ENCODE results near the gene SLC2A10. TPM values are rescaled to one million over a fixed set of nuclear protein-coding genes. Genes with fewer than 3 reads are reported as not detected.
A peak's percentile ranks its signal among the peaks of the same experiment; 100 is the strongest.

The SLC2A10 gene
- total RNA-seq, 1 experiment from 2014 or later = 33.6 TPM

- no peak overlapping the region for H3K27ac ChIP-seq
- H3K36me3 ChIP-seq (ENCODE audit: low read depth) = no peaks in the 10 kb centered on the region
- TF ChIP-seq EZH2 (IDR thresholded peaks at IDR 0.05; ENCODE audit: low read depth) (no peak), CTCF (conservative IDR thresholded peaks at IDR 0.05) (no peak)
- H3K4me1 ChIP-seq (replicated peaks; ENCODE audit: insufficient read depth) = peaks cover 25% of the 10 kb centered on the region
- no peak overlapping the region for H3K4me2 ChIP-seq
- ChIA-PET CTCF (no interaction called here), POLR2A (ENCODE audit: unreplicated experiment) (no interaction called here)
- H3K4me3 ChIP-seq = no peak overlapping the region
- no peaks in the 10 kb centered on the region for H3K27me3 ChIP-seq (ENCODE audit: insufficient read depth, low read depth)
- H3K9me2 ChIP-seq (ENCODE audit: insufficient read depth) = no peaks in the 10 kb centered on the region
- intact Hi-C loops (cut with micrococcal nuclease; ENCODE audit: unreplicated experiment) = no loop called here
- no peak overlapping the region for H2AFZ ChIP-seq
- no peak for DNase-seq
- H4K20me1 ChIP-seq (ENCODE audit: insufficient read depth) = no peaks in the 10 kb centered on the region
- BruUV-seq (replicated peaks) = no TSS peak
- H3F3A ChIP-seq (ENCODE audit: insufficient read depth, low read depth) = peaks cover 27% of the 10 kb centered on the region
- no peaks in the 10 kb centered on the region for H3K79me2 ChIP-seq (ENCODE audit: low read depth)
- H3K9me3 ChIP-seq (ENCODE audit: insufficient read depth, low read depth) = 0 out of 2 replicates have a peak, but pooled peaks cover under 1% of the 10 kb centered on the region
Measured at GRCh38 chr20:46735436-46735835, 26.0 kb downstream of the SLC2A10 start.

GRCh38 chr20:46739431-46740213 is 30.2 kb downstream of the SLC2A10 start:
- CTCF ChIA-PET = interaction anchor here (0.5 to 1.2 kb wide), 4 partner anchors 10 to 468 kb away, joined by 3 to 7 read pairs (median 5); no protein-coding TSS in a partner anchor

GRCh38 chr20:46740214-46740609 is 30.8 kb downstream of the SLC2A10 start:
- POLR2A ChIA-PET (ENCODE audit: unreplicated experiment) = interaction anchor here (0.5 kb wide), 1 partner anchor 342 kb away, joined by 7 read pairs; no protein-coding TSS in a partner anchor
- H3K9me3 ChIP-seq (ENCODE audit: insufficient read depth, low read depth) = 0 out of 2 replicates have a peak, but pooled peaks cover 5% of the 10 kb centered on the region
- H3K27ac ChIP-seq = peak overlapping the region; percentile 93
- no peaks in the 10 kb centered on the region for H4K20me1 ChIP-seq (ENCODE audit: insufficient read depth)
- H3K9me2 ChIP-seq (ENCODE audit: insufficient read depth) = no peaks in the 10 kb centered on the region
- H3K36me3 ChIP-seq (ENCODE audit: low read depth) = no peaks in the 10 kb centered on the region
- CTCF ChIA-PET = interaction anchor here (0.5 to 1.2 kb wide), 2 partner anchors 9 to 63 kb away, joined by 3 to 4 read pairs; no protein-coding TSS in a partner anchor
- H3K4me1 ChIP-seq (replicated peaks; ENCODE audit: insufficient read depth) = peaks cover 29% of the 10 kb centered on the region
- DNase-seq = no peak
- peak overlapping the region; percentile 74 for H3K4me2 ChIP-seq
- BruUV-seq (replicated peaks) = TSS peak; percentile 63
- intact Hi-C loops (cut with micrococcal nuclease; ENCODE audit: unreplicated experiment) = no loop called here
- H3K27me3 ChIP-seq (ENCODE audit: insufficient read depth, low read depth) = no peaks in the 10 kb centered on the region
- H3K4me3 ChIP-seq = peak overlapping the region; percentile 34; the same call in 1 of the 2 replicates
- H3F3A ChIP-seq (ENCODE audit: insufficient read depth, low read depth) = peaks cover 33% of the 10 kb centered on the region
- TF ChIP-seq EZH2 (IDR thresholded peaks at IDR 0.05; ENCODE audit: low read depth) (no peak), CTCF (conservative IDR thresholded peaks at IDR 0.05) (no peak)
- H2AFZ ChIP-seq = peak overlapping the region; percentile 74
- H3K79me2 ChIP-seq (ENCODE audit: low read depth) = no peaks in the 10 kb centered on the region

More at GRCh38 chr20:46739431-46740213, 30.2 kb downstream of the SLC2A10 start:
- Histone ChIP-seq H3F3A (ENCODE audit: insufficient read depth, low read depth) (peaks cover 33% of the 10 kb centered on the region), H3K27ac (peak overlapping the region; percentile 93), H2AFZ (peak overlapping the region; percentile 74), H3K4me1 (replicated peaks; ENCODE audit: insufficient read depth) (peaks cover 29% of the 10 kb centered on the region), H3K4me2 (peak overlapping the region; percentile 74), H3K9me2 (ENCODE audit: insufficient read depth) (no peaks in the 10 kb centered on the region), H4K20me1 (ENCODE audit: insufficient read depth) (no peaks in the 10 kb centered on the region), H3K4me3 (peak overlapping the region; percentile 34; the same call in 1 of the 2 replicates), H3K36me3 (ENCODE audit: low read depth) (no peaks in the 10 kb centered on the region), H3K27me3 (ENCODE audit: insufficient read depth, low read depth) (no peaks in the 10 kb centered on the region), H3K9me3 (ENCODE audit: insufficient read depth, low read depth) (0 out of 2 replicates have a peak, but pooled peaks cover 5% of the 10 kb centered on the region), H3K79me2 (ENCODE audit: low read depth) (no peaks in the 10 kb centered on the region)
- BruUV-seq (replicated peaks) = no TSS peak
- DNase-seq = peak; percentile 72 to 97
- POLR2A ChIA-PET (ENCODE audit: unreplicated experiment) = interaction anchor here (0.6 kb wide), 6 partner anchors 36 to 1222 kb away, joined by 3 to 5 read pairs (median 3); no protein-coding TSS in a partner anchor
- no peak for TF ChIP-seq EZH2 (IDR thresholded peaks at IDR 0.05; ENCODE audit: low read depth)
- no peak for TF ChIP-seq CTCF (conservative IDR thresholded peaks at IDR 0.05)
- intact Hi-C loops (cut with micrococcal nuclease; ENCODE audit: unreplicated experiment) = no loop called here

All from PC-9 (cell line).